Activated CD8-positive, alpha-beta memory T cell treated with anti-CD3 and anti-CD28 coated beads, Interleukin-2, amount 50 U/mL, for 4 hours (primary cell): Measurements from ENCODE around the gene PTGDS.

Experiments
- DNase-seq: peaks from one replicate; pipeline ENCODE4 v3.0.0-alpha.2; 2020

PTGDS gene

GRCh38 chr9:136958898-136959850 is 18.1 kb upstream of the PTGDS start:
- DNase-seq, result no peak

DNA sequence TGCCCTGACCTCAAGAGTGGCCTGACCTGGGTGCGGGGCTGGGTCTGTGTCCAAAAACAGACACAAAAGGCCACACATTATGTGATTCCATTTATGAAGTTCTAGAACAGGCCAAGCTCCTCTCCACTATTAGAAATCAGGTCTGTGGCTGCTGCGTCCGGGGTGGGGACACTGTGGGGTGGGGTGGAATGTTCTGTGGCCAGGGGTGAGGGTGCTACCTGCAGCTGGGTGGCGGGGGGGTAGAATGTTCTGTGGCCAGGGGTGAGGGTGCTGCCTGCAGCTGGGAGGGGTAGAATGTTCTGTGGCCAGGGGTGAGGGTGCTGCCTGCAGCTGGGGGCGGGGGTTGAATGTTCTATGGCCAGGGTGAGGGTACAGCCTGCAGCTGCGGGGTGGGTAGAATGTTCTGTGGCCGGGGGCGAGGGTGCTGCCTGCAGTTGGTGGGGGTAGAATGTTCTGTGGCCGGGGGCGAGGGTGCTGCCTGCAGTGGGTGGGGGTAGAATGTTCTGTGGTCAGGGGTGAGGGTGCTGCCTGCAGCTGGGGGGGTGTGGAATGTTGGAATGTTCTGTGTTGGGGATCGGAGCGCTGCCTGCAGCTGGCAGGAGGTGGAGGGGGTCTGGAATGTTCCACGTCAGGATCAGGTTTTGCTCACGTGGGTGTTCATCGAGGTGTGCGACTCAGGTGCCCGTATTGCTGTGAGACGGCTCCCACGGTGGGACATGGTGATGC is 16.9 kb upstream of the PTGDS start:
- no peak for DNase-seq

GRCh38 chr9:136960938-136961275 is 16.4 kb upstream of the PTGDS start:
- no peak for DNase-seq

DNA sequence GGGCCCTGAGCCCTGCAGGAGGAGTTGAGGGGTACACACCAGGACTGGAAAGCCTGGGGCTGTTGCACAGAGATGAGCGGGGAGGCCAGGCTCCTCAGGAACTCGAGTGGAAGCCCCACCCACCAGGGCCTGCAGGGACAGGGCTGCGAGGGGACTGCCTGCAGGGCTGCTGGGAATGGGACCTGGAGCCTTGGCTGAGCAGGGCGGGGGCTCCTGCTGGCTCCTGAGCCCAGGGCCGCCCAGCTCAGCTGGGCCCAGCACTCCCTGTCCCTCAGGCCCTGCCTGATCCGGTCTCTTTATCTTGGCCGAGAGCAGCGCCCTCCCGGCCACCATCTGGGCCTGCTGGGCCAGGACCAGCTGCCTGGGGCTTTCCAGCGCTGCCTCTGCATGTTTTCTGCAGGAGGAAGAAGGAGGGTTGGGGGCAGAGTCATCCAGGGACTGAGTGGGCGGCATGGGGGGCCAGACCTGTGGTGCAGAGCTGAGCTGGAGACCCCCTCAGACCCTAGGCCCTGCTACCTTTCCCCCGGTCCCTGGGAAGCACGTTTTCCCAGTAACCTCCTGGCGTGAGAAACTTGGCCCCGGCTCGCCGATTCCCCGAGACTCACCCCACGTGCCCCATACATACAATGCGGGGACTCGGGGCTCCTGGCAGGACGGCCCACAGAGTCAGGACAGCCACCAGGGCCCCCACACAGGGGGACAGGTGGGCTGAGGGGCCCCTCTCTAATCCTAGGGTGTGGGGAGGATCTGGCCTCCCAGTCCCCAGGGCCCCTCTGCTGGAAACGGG is 15.8 kb upstream of the PTGDS start:
- no peak for DNase-seq

GRCh38 chr9:136962163-136962562 is 15.1 kb upstream of the PTGDS start:
- DNase-seq, result no peak

DNA sequence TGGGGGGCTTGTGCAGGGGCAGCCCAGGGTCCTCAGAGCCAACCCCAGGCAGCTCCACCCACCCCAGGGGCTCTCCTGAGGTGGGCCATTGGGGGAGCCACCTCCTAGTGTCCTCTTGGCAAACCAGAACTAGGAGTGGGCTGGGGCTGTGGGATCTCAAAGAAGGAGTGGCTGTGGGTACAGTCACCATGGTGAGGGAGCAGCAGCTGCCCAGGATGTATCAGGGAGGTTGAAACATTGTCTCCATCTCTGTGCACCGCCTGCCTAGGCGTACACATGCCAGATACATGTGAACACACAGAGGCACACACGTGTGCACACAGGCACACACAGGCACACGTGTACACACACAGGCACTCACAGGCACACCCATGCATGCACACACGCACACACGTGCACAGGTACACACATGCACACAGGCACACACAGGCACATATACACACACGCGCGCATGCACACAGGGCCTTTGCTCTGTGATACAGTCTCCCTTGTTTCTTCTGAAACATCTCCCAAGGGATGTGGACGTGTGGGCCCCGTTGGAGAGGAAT is 14.5 kb upstream of the PTGDS start:
- DNase-seq, result no peak

GRCh38 chr9:136963341-136963740 is 14.0 kb upstream of the PTGDS start:
- no peak for DNase-seq

GRCh38 chr9:136963751-136964150 is 13.6 kb upstream of the PTGDS start:
- no peak for DNase-seq

DNA sequence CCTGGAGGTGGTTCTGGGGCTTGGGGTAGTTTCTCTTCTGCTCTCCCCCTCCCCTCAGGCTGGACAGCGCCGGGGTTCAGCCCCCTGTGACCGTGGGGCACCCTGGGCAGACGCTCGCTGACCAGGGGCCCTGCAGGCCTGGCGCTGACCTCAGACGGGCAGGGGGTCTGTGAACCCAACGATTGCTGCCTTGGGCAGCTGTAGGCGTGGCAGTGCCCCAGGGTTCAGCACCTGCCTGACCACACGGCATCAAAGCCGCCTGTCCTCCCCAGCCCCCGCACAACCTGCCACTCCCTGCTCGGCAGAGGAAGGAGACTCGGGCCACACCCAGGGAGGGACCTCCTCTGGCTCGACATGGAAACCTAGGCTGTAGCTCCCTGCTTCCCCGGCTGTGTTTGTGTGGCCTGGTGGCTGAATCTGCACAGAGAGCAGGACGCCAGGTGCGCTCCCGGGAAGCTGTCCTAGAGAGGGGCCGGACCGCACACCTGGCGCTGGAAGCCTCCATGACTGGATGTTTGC is 13.1 kb upstream of the PTGDS start:
- no peak for DNase-seq

DNA sequence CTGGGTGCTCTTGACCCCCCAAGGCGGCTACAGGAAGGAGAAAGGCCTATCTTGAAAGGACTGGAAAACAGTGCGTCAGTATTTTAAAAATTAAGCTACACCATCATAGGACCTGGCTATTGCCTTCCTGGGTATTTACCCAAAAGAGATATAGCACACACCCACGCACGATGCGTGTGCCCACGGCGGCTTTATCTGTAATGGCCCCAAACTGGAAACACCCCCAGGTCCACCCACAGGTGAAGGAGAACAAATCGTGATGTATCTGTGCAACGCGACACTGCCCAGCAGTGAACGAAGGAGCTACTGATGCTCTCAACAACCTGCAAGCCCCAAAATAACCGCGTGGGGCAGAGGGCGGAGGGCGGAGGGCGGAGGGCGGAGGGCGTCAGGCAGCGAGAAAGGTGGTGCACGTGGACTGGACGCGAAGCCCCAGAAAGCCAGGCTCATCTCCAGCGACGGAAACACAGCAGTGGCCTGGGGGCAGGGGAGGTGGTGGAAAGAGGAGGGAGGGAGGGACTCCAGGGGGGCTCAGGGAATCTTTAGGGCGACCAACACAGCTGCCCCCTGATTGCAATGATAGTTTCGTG is 12.4 kb upstream of the PTGDS start:
- no peak for DNase-seq

GRCh38 chr9:136965771-136966484 is 11.4 kb upstream of the PTGDS start:
- DNase-seq, result no peak

- no peak for DNase-seq
Measured at GRCh38 chr9:136968333-136969127, 8.8 kb upstream of the PTGDS start.

- no peak for DNase-seq
Measured at GRCh38 chr9:136969150-136969549, 8.2 kb upstream of the PTGDS start.

DNA sequence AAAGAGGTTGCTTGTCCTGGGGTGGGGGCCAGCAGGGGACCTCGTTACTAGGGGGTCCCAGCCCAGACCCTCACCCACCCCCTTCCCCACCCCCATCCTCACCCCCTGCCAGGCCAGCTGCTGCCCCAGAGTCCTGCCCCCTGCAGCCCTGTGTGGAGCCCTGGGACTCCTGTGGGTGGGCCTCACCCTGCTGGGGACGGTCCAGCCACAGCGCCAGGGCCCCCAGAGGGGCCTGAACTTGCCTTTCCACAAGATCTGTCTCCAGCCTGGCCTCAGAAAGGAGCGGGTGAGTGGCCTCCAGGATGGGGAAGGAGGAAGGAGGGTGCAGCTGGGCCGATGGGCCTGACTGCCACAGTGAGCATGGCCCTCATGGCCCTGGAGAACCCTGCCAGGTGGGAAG is 7.5 kb upstream of the PTGDS start:
- DNase-seq, result no peak

DNA sequence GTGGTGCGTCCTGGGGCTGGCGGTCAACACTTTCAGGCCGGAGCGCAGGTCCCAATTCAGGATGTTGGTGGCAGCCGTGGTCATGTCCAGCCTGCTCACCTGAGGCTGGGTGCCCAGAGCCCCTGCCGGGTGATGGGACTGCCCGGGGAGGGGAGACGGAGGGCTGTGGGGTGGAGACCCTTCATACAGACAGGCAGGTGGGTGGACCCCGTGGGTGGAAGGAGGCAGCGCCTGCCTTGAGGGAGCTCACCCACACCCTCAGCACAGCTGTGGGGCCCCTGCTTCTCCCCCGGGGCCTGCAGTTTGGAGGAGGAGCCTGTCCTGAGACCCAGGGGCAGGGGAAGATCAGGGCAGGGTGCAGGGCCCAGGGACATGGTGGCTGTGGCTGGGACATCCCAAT is 6.9 kb upstream of the PTGDS start:
- no peak for DNase-seq

DNA sequence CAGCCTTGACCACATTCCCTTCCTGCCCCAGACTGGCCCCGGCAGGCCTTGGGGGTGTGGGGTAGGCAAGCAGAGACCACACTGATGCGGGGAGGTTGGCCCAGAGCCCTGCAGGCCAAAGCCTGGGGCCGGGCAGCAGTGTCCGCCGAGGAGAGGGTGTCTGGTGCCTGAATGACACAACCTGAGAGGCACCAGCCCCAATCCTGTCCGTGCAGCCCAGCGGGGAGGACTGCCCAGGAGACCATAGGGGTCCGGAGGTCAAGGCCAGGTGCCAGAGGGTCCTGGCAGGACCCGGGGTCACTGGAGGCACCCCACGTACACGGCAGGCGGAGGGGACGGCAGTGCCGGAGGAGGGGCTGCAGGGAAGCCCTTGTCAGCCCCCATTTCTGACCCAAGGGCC is 5.6 kb upstream of the PTGDS start:
- no peak for DNase-seq

DNA sequence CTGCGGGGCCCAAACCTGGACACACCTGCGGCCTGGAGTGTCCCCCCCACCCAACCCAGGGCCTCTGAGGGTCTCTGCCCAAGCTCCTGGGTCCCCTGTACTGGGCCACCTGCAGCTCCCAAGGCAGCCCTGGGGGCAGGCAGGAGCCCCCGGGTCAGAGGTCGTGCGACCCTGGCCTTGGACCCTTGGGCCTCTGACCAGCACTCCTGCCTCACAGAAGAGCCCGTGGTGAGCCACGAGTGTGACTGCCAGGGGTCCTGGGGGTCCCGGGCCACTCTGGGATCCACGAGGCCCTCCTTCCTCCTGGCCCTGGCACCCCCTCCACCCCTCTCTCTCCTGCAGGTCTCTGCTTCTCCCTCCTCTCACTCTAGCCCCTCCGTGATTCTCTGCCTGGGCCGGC is 5.0 kb upstream of the PTGDS start:
- no peak for DNase-seq

GRCh38 chr9:136972743-136973142 is 4.6 kb upstream of the PTGDS start:
- no peak for DNase-seq

DNA sequence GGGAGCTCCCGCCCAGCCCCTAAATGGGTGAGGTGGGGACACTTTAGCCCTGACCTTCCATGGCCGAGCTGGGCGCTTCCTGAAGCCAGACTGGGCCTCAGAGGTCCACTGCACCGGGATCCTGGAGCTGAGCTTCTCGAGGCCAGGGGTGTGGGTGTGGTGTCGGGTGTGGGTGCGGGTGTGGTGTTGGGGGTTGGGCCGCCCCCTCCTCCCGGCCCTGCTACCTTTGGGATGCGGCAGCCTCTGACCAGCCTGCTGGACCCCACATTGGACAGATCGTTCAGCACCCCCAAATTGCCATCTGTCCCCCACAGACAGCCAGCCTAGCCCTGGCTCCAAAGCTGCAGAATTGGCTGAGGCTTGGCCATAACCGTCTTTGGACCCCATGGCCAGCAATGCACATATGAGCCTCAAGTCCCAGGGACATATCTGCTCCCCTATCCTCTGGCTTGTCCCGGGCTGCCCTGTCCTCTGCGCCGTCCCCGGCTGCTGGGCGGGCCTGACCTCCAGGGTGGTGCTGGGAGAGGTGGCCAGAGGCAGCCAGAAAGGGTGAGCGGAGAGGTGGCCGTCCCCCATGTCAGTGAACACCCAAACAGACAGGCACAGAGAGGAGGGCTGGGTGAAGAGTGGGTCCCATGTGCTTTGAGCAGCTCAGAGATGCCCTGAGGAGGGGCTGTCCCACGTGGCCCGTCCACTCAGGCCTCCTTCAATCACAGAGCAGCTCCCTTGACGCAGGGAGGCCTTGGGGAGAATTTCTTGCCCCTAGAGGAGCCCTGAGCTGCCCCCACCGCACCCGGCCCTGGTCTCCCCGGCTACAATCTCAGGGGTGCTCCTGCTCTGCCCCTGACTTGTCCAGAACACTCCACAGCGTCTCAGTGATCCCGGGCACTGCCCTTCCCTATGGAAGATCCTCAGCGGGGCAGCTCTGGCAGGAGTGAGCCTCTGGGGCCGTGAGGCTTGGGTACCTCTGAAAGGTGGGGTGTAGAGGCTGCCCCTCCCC is 3.4 kb upstream of the PTGDS start:
- no peak for DNase-seq
